Muscle of arm (tissue), 12 donors: Measurements from ENCODE around the gene TTC39A. TPM values are rescaled to one million over a fixed set of nuclear protein-coding genes. Genes with fewer than 3 reads are reported as not detected.

Source experiments
- polyA plus RNA-seq, 12 donors: library from polyadenylated mRNA; unstranded; fragments of 120-200 nt; gene quantifications; one replicate each; pipeline ENCODE4 v1.2.1, GENCODE V29; 2013; ENCODE audit not compliant: insufficient read length in 12 of 12

The TTC39A gene
- polyA plus RNA-seq, 12 donors: 2.0 to 18.9 (median 6.1) TPM; not detected in 1

Other genes starting within 250 kb of the TTC39A start
- not detected for gene C1orf185, start 228.3 kb downstream of the TTC39A start, polyA plus RNA-seq
- 100 to 1,000 TPM in 10 of 12 donors, 10 to 100 TPM in 1, not detected in 1; 88.4 to 148 (median 125) TPM for gene RNF11, start 94.3 kb downstream of the TTC39A start, polyA plus RNA-seq
- gene EPS15, start 188.7 kb upstream of the TTC39A start, polyA plus RNA-seq: 10 to 100 TPM in 11 of 12 donors, not detected in 1; 23.2 to 41.7 (median 37.5) TPM